HepG2 (cell line): ENCODE measurements around the gene ATP6V0A1. TPM values are rescaled to one million over a fixed set of nuclear protein-coding genes. Genes with fewer than 3 reads are reported as not detected.

Experiments used
- ARNT ChIP-seq: fragments of 450-650 bp; IDR thresholded peaks from 2 replicates; pipeline ENCODE4 v1.6.1; 2017
- BRCA1 ChIP-seq: sonication (generic); formaldehyde crosslinking; IDR thresholded peaks from 2 replicates; pipeline ENCODE4 v1.4.0; 2020; ENCODE audit warnings: missing genetic modification reagents
- CC2D1A ChIP-seq: sonication (generic); formaldehyde crosslinking; IDR thresholded peaks from 2 replicates; pipeline ENCODE4 v1.8.1; 2023; ENCODE audit warnings: mild to moderate bottlenecking, missing genetic modification reagents
- HOXA9 ChIP-seq: sonication (generic); formaldehyde crosslinking; IDR thresholded peaks from 2 replicates; pipeline ENCODE4 v1.8.1; 2022; ENCODE audit warnings: missing genetic modification reagents, mild to moderate bottlenecking, moderate library complexity, borderline replicate concordance
- HOXD1 ChIP-seq: sonication (generic); formaldehyde crosslinking; IDR thresholded peaks from 2 replicates; pipeline ENCODE4 v1.5.0; 2020; ENCODE audit warnings: missing genetic modification reagents
- MED13 ChIP-seq: sonication (generic); formaldehyde crosslinking; IDR thresholded peaks from 2 replicates; pipeline ENCODE4 v1.5.0; 2020; ENCODE audit warnings: missing genetic modification reagents
- SAP130 ChIP-seq: IDR thresholded peaks from 2 replicates; pipeline ENCODE4 v1.6.1; 2016; ENCODE audit warnings: low read depth
- TEAD3 ChIP-seq: optimal IDR thresholded peaks from 2 replicates; pipeline ENCODE3; 2016; ENCODE audit warnings: borderline replicate concordance
- ZFP36L2 ChIP-seq: sonication (generic); formaldehyde crosslinking; IDR thresholded peaks from 2 replicates; pipeline ENCODE4 v1.4.0; 2020; ENCODE audit warnings: missing genetic modification reagents
- ZFYVE20 ChIP-seq: sonication (generic); formaldehyde crosslinking; IDR thresholded peaks from 2 replicates; pipeline ENCODE4 v1.8.0; 2023; ENCODE audit warnings: low read depth, mild to moderate bottlenecking, moderate library complexity, missing genetic modification reagents, borderline replicate concordance
- ZIK1 ChIP-seq: sonication (generic); formaldehyde crosslinking; IDR thresholded peaks from 2 replicates; pipeline ENCODE4 v1.5.0; 2020; ENCODE audit warnings: mild to moderate bottlenecking, low read depth, missing genetic modification reagents, borderline replicate concordance
- ZNF260 ChIP-seq: sonication (generic); formaldehyde crosslinking; IDR thresholded peaks from 2 replicates; pipeline ENCODE4 v1.4.0; 2020; ENCODE audit warnings: missing genetic modification reagents, low read depth, mild to moderate bottlenecking, borderline replicate concordance
- ZNF263 ChIP-seq: sonication (generic); formaldehyde crosslinking; IDR thresholded peaks from 2 replicates; pipeline ENCODE4 v1.4.0; 2020; ENCODE audit warnings: missing genetic modification reagents
- ZNF451 ChIP-seq: sonication (generic); formaldehyde crosslinking; IDR thresholded peaks from 2 replicates; pipeline ENCODE4 v1.5.0; 2020; ENCODE audit warnings: mild to moderate bottlenecking, missing genetic modification reagents
- ZNF605 ChIP-seq: sonication (generic); formaldehyde crosslinking; IDR thresholded peaks from 2 replicates; pipeline ENCODE4 v1.8.0; 2022; ENCODE audit warnings: mild to moderate bottlenecking, missing genetic modification reagents
- ZNF678 ChIP-seq: sonication (generic); formaldehyde crosslinking; IDR thresholded peaks from 2 replicates; pipeline ENCODE4 v1.4.0; 2020; ENCODE audit warnings: mild to moderate bottlenecking, missing genetic modification reagents
- polyA plus RNA-seq, 8 experiments: library from polyadenylated mRNA; depleted of rRNA in 3 of 8; stranded (reverse) in 7 of 8; unstranded in 1 of 8; fragments of >200 nt; fragmentation: Illumina TruSeq in 4 of 8; extraction: Trizol in 4 of 8; gene quantifications; 2 replicates each; pipeline versions ENCODE4 v1.2.1 to v1.2.3, GENCODE V29; 2011 to 2016; ENCODE audit warnings: low read depth in 4 of 8, missing spikeins in 1 of 8, mixed read lengths in 1 of 8; ENCODE audit not compliant: insufficient read depth in 1 of 8
- total RNA-seq, 5 experiments: library from RNA; depleted of rRNA; stranded (reverse); fragments of >200 nt; fragmentation: Illumina TruSeq; extraction: Trizol; gene quantifications; 2 replicates each; pipeline ENCODE4 v1.2.3, GENCODE V29; 2016; ENCODE audit warnings: low read depth in 1 of 5
- TF ChIP-seq, protein P1 (sequence below): sonication (generic); formaldehyde crosslinking; IDR thresholded peaks from 2 replicates; pipeline ENCODE4 v1.4.0; 2020; ENCODE audit warnings: mild to moderate bottlenecking, low read depth, missing genetic modification reagents
- TF ChIP-seq, protein P2 (sequence below): sonication (generic); formaldehyde crosslinking; IDR thresholded peaks from 2 replicates; pipeline ENCODE4 v1.4.0; 2020; ENCODE audit warnings: missing genetic modification reagents, borderline replicate concordance
- TF ChIP-seq, protein P3 (sequence below): sonication (generic); formaldehyde crosslinking; IDR thresholded peaks from 2 replicates; pipeline ENCODE4 v1.4.0; 2020; ENCODE audit warnings: missing genetic modification reagents
- TF ChIP-seq, protein P4 (sequence below): sonication (generic); formaldehyde crosslinking; IDR thresholded peaks from 2 replicates; pipeline ENCODE4 v1.5.0; 2020; ENCODE audit warnings: missing genetic modification reagents, mild to moderate bottlenecking, borderline replicate concordance
- TF ChIP-seq, protein P5 (sequence below): sonication (generic); formaldehyde crosslinking; IDR thresholded peaks from 2 replicates; pipeline ENCODE4 v1.5.1; 2020; ENCODE audit warnings: missing genetic modification reagents, mild to moderate bottlenecking, borderline replicate concordance

Gene ATP6V0A1
- total and polyA plus RNA-seq, 2 of the 13 experiments (the other 11 are each of a cell fraction or from before 2014, with no cell fraction given), result 27.9 to 54.1 TPM

DNA sequence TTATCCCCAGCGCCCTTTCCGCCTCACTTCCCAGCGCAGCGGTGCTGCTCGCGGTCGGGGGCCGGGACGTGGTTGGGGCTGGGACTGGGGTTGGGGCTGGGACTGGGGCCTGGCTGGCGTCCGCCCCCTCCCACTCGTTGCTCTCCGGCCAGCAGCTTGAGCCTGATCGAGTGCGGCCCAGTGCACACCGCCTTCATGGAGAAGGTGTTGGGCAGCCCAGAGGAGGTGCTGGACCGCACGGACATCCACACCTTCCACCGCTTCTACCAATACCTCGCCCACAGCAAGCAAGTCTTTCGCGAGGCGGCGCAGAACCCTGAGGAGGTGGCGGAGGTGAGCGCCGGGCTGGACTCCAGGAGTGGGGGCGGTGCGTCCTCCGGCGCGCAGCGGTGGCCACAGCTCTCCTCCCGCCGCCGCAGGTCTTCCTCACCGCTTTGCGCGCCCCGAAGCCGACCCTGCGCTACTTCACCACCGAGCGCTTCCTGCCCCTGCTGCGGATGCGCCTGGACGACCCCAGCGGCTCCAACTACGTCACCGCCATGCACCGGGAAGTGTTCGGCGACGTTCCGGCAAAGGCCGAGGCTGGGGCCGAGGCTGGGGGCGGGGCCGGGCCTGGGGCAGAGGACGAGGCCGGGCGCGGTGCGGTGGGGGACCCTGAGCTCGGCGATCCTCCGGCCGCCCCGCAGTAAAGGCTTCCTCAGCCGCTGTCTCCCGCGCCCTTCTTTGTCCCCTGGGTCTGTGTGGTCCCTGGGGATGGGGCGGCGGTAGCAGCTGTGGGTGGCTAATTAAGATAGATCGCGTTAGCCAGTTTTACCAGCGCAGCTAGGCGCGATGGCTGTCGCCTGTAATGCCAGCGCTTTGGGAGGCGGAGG is 95.8 kb downstream of the ATP6V0A1 start (continued):
- TF ChIP-seq, protein P1, sequence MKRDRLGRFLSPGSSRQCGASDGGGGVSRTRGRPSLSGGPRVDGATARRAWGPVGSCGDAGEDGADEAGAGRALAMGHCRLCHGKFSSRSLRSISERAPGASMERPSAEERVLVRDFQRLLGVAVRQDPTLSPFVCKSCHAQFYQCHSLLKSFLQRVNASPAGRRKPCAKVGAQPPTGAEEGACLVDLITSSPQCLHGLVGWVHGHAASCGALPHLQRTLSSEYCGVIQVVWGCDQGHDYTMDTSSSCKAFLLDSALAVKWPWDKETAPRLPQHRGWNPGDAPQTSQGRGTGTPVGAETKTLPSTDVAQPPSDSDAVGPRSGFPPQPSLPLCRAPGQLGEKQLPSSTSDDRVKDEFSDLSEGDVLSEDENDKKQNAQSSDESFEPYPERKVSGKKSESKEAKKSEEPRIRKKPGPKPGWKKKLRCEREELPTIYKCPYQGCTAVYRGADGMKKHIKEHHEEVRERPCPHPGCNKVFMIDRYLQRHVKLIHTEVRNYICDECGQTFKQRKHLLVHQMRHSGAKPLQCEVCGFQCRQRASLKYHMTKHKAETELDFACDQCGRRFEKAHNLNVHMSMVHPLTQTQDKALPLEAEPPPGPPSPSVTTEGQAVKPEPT (CRISPR knock-in tag), result no peak; the same call in 1 of the 2 replicates
- peak; percentile 96 for TF ChIP-seq ZNF451
- TF ChIP-seq CC2D1A (CRISPR knock-in tag), result no peak
- no peak for TF ChIP-seq ZFYVE20 (CRISPR knock-in tag)
- TF ChIP-seq ZNF678 (CRISPR knock-in tag), result no peak; the same call in 1 of the 2 replicates
- peak; percentile 86 for TF ChIP-seq TEAD3 (CRISPR knock-in tag)
- no peak for TF ChIP-seq ARNT
- 0 out of 2 replicates have a peak, but pooled peaks have one; percentile 65 for TF ChIP-seq BRCA1 (CRISPR knock-in tag)
- peak; percentile 92 for TF ChIP-seq ZNF605
- peak; percentile 84; the same call in 1 of the 2 replicates for TF ChIP-seq HOXA9 (CRISPR knock-in tag)
- TF ChIP-seq ZNF260, result no peak
- TF ChIP-seq MED13 (CRISPR knock-in tag), result peak; percentile 77; the same call in 1 of the 2 replicates
- TF ChIP-seq, protein P2, sequence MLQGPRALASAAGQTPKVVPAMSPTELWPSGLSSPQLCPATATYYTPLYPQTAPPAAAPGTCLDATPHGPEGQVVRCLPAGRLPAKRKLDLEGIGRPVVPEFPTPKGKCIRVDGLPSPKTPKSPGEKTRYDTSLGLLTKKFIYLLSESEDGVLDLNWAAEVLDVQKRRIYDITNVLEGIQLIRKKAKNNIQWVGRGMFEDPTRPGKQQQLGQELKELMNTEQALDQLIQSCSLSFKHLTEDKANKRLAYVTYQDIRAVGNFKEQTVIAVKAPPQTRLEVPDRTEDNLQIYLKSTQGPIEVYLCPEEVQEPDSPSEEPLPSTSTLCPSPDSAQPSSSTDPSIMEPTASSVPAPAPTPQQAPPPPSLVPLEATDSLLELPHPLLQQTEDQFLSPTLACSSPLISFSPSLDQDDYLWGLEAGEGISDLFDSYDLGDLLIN, result peak; percentile 83; the same call in 1 of the 2 replicates
- TF ChIP-seq, protein P3, sequence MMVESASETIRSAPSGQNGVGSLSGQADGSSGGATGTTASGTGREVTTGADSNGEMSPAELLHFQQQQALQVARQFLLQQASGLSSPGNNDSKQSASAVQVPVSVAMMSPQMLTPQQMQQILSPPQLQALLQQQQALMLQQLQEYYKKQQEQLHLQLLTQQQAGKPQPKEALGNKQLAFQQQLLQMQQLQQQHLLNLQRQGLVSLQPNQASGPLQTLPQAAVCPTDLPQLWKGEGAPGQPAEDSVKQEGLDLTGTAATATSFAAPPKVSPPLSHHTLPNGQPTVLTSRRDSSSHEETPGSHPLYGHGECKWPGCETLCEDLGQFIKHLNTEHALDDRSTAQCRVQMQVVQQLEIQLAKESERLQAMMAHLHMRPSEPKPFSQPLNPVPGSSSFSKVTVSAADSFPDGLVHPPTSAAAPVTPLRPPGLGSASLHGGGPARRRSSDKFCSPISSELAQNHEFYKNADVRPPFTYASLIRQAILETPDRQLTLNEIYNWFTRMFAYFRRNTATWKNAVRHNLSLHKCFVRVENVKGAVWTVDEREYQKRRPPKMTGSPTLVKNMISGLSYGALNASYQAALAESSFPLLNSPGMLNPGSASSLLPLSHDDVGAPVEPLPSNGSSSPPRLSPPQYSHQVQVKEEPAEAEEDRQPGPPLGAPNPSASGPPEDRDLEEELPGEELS (CRISPR knock-in tag), result peak; percentile 48
- TF ChIP-seq, protein P4, sequence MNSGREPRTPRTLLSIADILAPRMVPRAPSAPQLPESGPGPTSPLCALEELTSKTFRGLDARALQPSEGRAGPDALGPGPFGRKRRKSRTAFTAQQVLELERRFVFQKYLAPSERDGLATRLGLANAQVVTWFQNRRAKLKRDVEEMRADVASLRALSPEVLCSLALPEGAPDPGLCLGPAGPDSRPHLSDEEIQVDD (CRISPR knock-in tag), result peak; percentile 51; the same call in 1 of the 2 replicates
- TF ChIP-seq, protein P5, sequence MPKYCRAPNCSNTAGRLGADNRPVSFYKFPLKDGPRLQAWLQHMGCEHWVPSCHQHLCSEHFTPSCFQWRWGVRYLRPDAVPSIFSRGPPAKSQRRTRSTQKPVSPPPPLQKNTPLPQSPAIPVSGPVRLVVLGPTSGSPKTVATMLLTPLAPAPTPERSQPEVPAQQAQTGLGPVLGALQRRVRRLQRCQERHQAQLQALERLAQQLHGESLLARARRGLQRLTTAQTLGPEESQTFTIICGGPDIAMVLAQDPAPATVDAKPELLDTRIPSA (CRISPR knock-in tag), result no peak
- 0 out of 2 replicates have a peak, but pooled peaks have one; percentile 76 for TF ChIP-seq ZIK1 (CRISPR knock-in tag)
- 0 out of 2 replicates have a peak, but pooled peaks have one; percentile 31 for TF ChIP-seq ZFP36L2
- peak; percentile 88 for TF ChIP-seq HOXD1 (CRISPR knock-in tag)
- peak; percentile 73 for TF ChIP-seq ZNF263 (CRISPR knock-in tag)
- TF ChIP-seq SAP130 (CRISPR knock-in tag), result peak; percentile 99
